Measurements from ENCODE around the gene COL27A1.

DNA sequence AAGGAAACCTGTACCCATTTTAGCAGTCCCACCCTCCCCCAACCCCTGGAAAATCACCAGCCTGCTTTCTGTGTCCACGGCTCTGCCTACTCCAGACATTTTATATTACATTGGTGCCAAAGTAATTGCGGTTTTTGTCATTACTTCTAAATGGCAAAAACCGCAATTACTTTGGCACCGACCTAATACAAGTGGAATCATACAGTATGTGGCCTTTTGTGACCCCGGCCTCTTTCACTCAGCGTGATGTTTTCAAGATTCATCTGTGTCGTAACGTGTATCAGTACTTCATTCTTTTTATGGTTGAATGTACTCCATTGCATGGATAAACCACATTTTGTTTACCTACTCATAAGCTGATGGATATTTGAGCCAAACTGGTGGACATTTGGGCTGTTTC, 157.8 kb downstream of the COL27A1 start:
- TF ChIP-seq, protein P1, sequence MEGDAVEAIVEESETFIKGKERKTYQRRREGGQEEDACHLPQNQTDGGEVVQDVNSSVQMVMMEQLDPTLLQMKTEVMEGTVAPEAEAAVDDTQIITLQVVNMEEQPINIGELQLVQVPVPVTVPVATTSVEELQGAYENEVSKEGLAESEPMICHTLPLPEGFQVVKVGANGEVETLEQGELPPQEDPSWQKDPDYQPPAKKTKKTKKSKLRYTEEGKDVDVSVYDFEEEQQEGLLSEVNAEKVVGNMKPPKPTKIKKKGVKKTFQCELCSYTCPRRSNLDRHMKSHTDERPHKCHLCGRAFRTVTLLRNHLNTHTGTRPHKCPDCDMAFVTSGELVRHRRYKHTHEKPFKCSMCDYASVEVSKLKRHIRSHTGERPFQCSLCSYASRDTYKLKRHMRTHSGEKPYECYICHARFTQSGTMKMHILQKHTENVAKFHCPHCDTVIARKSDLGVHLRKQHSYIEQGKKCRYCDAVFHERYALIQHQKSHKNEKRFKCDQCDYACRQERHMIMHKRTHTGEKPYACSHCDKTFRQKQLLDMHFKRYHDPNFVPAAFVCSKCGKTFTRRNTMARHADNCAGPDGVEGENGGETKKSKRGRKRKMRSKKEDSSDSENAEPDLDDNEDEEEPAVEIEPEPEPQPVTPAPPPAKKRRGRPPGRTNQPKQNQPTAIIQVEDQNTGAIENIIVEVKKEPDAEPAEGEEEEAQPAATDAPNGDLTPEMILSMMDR (IDR thresholded peaks at IDR 0.05; ENCODE audit: low read length) = no peak
- TF ChIP-seq EZH2 (IDR thresholded peaks at IDR 0.05; ENCODE audit: borderline replicate concordance, low read length) = no peak

Data from OCI-LY1 (cell line).